ENCODE data around the gene SLC16A12.

DNA sequence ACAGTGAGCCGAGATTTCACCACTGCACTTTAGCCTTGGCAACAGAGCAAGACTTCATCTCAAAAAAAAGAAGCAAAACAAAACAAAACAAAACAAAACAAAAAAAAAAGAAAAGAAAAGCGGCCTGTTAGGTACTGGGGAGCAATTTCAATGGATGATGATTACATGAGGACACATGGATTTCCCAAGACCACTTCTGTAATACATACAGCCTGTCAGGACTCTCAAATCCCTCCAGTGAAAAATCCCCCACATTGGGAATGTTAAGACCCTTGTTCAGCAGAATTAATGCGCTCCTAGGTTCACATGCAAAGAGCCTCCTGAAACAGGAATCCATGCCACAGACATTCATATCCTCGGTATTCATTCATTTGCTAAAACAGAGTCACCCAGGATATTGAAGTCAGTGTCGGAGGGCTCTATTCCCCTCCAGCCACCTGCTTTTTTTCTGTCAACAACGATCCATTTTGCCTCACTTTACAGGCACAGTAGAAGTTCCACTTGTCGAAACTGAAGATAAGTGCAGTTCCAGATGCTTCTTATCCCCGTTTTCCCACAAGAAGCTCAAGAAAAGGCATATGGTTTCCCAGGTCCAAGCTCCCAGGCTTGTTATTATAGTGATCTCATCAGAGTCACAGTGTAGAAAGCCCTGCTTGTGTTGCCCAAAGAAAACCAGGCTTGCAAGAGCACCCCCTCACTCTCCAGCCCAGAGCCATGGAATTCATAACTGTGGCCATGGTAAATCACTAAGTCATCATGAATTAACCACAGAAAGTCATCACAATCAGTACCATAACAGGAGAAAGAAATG, 20.2 kb downstream of the SLC16A12 start:
- TF ChIP-seq POLR2A (IDR thresholded peaks at IDR 0.05; ENCODE audit: low read depth, low read length): no peak
- TF ChIP-seq, protein P1, sequence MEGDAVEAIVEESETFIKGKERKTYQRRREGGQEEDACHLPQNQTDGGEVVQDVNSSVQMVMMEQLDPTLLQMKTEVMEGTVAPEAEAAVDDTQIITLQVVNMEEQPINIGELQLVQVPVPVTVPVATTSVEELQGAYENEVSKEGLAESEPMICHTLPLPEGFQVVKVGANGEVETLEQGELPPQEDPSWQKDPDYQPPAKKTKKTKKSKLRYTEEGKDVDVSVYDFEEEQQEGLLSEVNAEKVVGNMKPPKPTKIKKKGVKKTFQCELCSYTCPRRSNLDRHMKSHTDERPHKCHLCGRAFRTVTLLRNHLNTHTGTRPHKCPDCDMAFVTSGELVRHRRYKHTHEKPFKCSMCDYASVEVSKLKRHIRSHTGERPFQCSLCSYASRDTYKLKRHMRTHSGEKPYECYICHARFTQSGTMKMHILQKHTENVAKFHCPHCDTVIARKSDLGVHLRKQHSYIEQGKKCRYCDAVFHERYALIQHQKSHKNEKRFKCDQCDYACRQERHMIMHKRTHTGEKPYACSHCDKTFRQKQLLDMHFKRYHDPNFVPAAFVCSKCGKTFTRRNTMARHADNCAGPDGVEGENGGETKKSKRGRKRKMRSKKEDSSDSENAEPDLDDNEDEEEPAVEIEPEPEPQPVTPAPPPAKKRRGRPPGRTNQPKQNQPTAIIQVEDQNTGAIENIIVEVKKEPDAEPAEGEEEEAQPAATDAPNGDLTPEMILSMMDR (IDR thresholded peaks at IDR 0.05; ENCODE audit: extremely low read depth in 1 of 2, insufficient read depth in 1 of 2, low read depth in 1 of 2, low read length in 2 of 2): no peak

Data from endothelial cell of umbilical vein (primary cell).